ENCODE data around the gene SLC6A4. TPM values are rescaled to one million over a fixed set of nuclear protein-coding genes. Genes with fewer than 3 reads are reported as not detected.

Gene SLC6A4
- total RNA-seq, 1 experiment from 2014 or later = not detected

DNA sequence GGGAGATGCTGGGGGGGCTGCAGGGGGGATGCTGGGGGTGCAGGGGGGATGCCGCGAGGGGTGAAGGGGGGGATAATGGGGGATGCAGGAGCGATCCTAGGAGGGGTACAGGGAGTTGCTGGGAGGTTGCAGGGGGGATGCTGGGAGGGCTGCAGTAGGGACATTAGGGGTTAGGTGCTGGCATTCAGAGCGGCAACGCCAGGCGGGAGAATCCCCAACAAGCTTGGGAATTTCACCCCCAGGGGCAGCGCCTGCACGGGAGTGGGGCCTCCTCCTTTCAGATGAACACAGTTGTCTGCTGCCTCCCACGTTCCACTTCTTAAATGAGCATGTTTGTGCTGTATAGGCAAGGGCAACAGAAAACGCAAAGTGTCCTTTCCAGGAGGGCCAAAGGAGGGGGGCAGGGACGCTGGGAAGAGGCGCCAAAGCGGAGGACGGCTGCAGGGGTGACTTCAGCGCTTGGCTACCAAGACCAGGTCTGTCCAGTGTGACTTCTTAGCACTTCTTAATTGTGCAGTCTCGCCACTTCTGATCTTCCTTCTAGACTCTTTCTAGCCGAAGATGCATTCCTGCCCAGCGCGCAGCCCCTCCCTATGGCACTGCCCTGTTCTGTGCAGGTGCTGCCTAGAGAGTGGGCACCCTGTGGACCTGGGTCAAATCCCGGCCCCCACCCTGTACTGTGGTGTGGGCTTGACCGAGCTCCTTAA is 2.0 kb upstream of the SLC6A4 start:
- BruUV-seq (replicated peaks) = no TSS peak
- intact Hi-C loops (cut with micrococcal nuclease; ENCODE audit: unreplicated experiment) = no loop called here
- Histone ChIP-seq H3K9me3 (ENCODE audit: low read depth, low read length, poor library complexity, severe bottlenecking) (no peaks in the 10 kb centered on the region), H3K4me1 (ENCODE audit: insufficient read depth, low read length, poor library complexity, severe bottlenecking) (peaks cover 8% of the 10 kb centered on the region), H3K4me3 (ENCODE audit: low read depth, low read length, poor library complexity, severe bottlenecking) (no peak overlapping the region), H3K27ac (ENCODE audit: low read depth, low read length, poor library complexity, severe bottlenecking) (no peak overlapping the region), H3K27me3 (replicated peaks; ENCODE audit: insufficient read depth, low read depth, low read length, poor library complexity) (peaks cover 43% of the 10 kb centered on the region), H3K36me3 (ENCODE audit: insufficient read depth, low read length, poor library complexity, severe bottlenecking) (no peaks in the 10 kb centered on the region)
- TF ChIP-seq EZH2 (IDR thresholded peaks at IDR 0.05; ENCODE audit: borderline replicate concordance, low read depth, low read length, poor library complexity, severe bottlenecking) = no peak
- TF ChIP-seq, protein P1, sequence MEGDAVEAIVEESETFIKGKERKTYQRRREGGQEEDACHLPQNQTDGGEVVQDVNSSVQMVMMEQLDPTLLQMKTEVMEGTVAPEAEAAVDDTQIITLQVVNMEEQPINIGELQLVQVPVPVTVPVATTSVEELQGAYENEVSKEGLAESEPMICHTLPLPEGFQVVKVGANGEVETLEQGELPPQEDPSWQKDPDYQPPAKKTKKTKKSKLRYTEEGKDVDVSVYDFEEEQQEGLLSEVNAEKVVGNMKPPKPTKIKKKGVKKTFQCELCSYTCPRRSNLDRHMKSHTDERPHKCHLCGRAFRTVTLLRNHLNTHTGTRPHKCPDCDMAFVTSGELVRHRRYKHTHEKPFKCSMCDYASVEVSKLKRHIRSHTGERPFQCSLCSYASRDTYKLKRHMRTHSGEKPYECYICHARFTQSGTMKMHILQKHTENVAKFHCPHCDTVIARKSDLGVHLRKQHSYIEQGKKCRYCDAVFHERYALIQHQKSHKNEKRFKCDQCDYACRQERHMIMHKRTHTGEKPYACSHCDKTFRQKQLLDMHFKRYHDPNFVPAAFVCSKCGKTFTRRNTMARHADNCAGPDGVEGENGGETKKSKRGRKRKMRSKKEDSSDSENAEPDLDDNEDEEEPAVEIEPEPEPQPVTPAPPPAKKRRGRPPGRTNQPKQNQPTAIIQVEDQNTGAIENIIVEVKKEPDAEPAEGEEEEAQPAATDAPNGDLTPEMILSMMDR (conservative IDR thresholded peaks at IDR 0.05; ENCODE audit: low read depth, low read length) = no peak
- ChIA-PET POLR2A (ENCODE audit: low non-redundant PET) (no interaction called here), CTCF (no interaction called here)
- no peak for DNase-seq (ENCODE audit: low spot score)

GRCh38 chr17:30236766-30237165 is 1.3 kb upstream of the SLC6A4 start:
- ChIA-PET CTCF (interaction anchor here (0.6 to 0.7 kb wide), 2 partner anchors 13 to 42 kb away, joined by 3 to 6 read pairs; no protein-coding TSS in a partner anchor), POLR2A (ENCODE audit: low non-redundant PET) (no interaction called here)
- DNase-seq (ENCODE audit: low spot score) = peak; percentile 46
- intact Hi-C loops (cut with micrococcal nuclease; ENCODE audit: unreplicated experiment) = no loop called here
- Histone ChIP-seq H3K4me1 (ENCODE audit: insufficient read depth, low read length, poor library complexity, severe bottlenecking) (peaks cover 8% of the 10 kb centered on the region), H3K4me3 (ENCODE audit: low read depth, low read length, poor library complexity, severe bottlenecking) (peak overlapping the region; percentile 16), H3K27ac (ENCODE audit: low read depth, low read length, poor library complexity, severe bottlenecking) (no peak overlapping the region), H3K36me3 (ENCODE audit: insufficient read depth, low read length, poor library complexity, severe bottlenecking) (no peaks in the 10 kb centered on the region), H3K27me3 (replicated peaks; ENCODE audit: insufficient read depth, low read depth, low read length, poor library complexity) (peaks cover 43% of the 10 kb centered on the region), H3K9me3 (ENCODE audit: low read depth, low read length, poor library complexity, severe bottlenecking) (no peaks in the 10 kb centered on the region)
- no TSS peak for BruUV-seq (replicated peaks)
- no peak for TF ChIP-seq EZH2 (IDR thresholded peaks at IDR 0.05; ENCODE audit: borderline replicate concordance, low read depth, low read length, poor library complexity, severe bottlenecking)
- TF ChIP-seq, protein P1 (conservative IDR thresholded peaks at IDR 0.05; ENCODE audit: low read depth, low read length) = peak; percentile 49

- ChIA-PET POLR2A (ENCODE audit: low non-redundant PET) (no interaction called here), CTCF (interaction anchor here (0.6 to 0.7 kb wide), 3 partner anchors 14 to 132 kb away, joined by 3 to 6 read pairs (median 3); no protein-coding TSS in a partner anchor)
- no peak overlapping the region for H3K27ac ChIP-seq (ENCODE audit: low read depth, low read length, poor library complexity, severe bottlenecking)
- no peak for TF ChIP-seq EZH2 (IDR thresholded peaks at IDR 0.05; ENCODE audit: borderline replicate concordance, low read depth, low read length, poor library complexity, severe bottlenecking)
- TF ChIP-seq, protein P1 (conservative IDR thresholded peaks at IDR 0.05; ENCODE audit: low read depth, low read length) = no peak
- H3K4me1 ChIP-seq (ENCODE audit: insufficient read depth, low read length, poor library complexity, severe bottlenecking) = peaks cover 8% of the 10 kb centered on the region
- peaks cover 43% of the 10 kb centered on the region for H3K27me3 ChIP-seq (replicated peaks; ENCODE audit: insufficient read depth, low read depth, low read length, poor library complexity)
- no TSS peak for BruUV-seq (replicated peaks)
- no peaks in the 10 kb centered on the region for H3K9me3 ChIP-seq (ENCODE audit: low read depth, low read length, poor library complexity, severe bottlenecking)
- intact Hi-C loops (cut with micrococcal nuclease; ENCODE audit: unreplicated experiment) = no loop called here
- peak overlapping the region; percentile 42 for H3K4me3 ChIP-seq (ENCODE audit: low read depth, low read length, poor library complexity, severe bottlenecking)
- DNase-seq (ENCODE audit: low spot score) = no peak
- H3K36me3 ChIP-seq (ENCODE audit: insufficient read depth, low read length, poor library complexity, severe bottlenecking) = no peaks in the 10 kb centered on the region
Measured at GRCh38 chr17:30236297-30236624, 764 bp upstream of the SLC6A4 start.
